Subcutaneous abdominal adipose tissue (tissue), 5 donors: ENCODE results near the gene TMEM101.
"Not testable (repeated sequence)": the region's sequence is repeated elsewhere in the genome, so short reads cannot be mapped to it uniquely, and the experiment has no call there.

Source experiments
- H3K27ac ChIP-seq: one replicate; pipeline ENCODE4 v1.7.0; 2013; ENCODE audit warnings: low read depth, mild to moderate bottlenecking, inconsistent platforms, low read length, moderate library complexity
- H3K27me3 ChIP-seq, 5 donors: one replicate each; pipeline ENCODE4 v1.7.0; 2013; ENCODE audit warnings: low read length in 5 of 5, inconsistent platforms in 1 of 5; ENCODE audit not compliant: control insufficient read depth in 5 of 5, insufficient read depth in 4 of 5
- H3K36me3 ChIP-seq, 5 donors: one replicate each; pipeline ENCODE4 v1.7.0; 2013; ENCODE audit warnings: low read length in 5 of 5; ENCODE audit not compliant: control insufficient read depth in 5 of 5, insufficient read depth in 5 of 5
- H3K4me1 ChIP-seq, 5 donors: one replicate each; pipeline ENCODE4 v1.7.0; 2013; ENCODE audit warnings: low read length in 5 of 5, mild to moderate bottlenecking in 3 of 5, moderate library complexity in 1 of 5; ENCODE audit not compliant: control insufficient read depth in 5 of 5, insufficient read depth in 5 of 5
- H3K4me3 ChIP-seq, 5 donors: one replicate each; pipeline ENCODE4 v1.7.0; 2013; ENCODE audit warnings: low read length in 5 of 5, low read depth in 1 of 5
- H3K9ac ChIP-seq, 5 donors: one replicate each; pipeline ENCODE4 v1.7.0; 2013; ENCODE audit warnings: low read length in 5 of 5, mild to moderate bottlenecking in 4 of 5, moderate library complexity in 3 of 5
- H3K9me3 ChIP-seq, 5 donors: one replicate each; pipeline ENCODE4 v1.7.0; 2013; ENCODE audit warnings: low read length in 5 of 5; ENCODE audit not compliant: control insufficient read depth in 5 of 5
- donor health status: healthy.
- donor health status: healthy.
- donor health status: healthy.
- donor health status: healthy.
- donor health status: healthy.

The TMEM101 gene

GRCh38 chr17:43962479-43962878 is 52.3 kb downstream of the TMEM101 start:
- no peak overlapping the region for H3K4me3 ChIP-seq
- H3K9ac ChIP-seq: no peak overlapping the region
- no peak overlapping the region for H3K27ac ChIP-seq
- H3K27me3 ChIP-seq: peaks cover 0 to 5% (median 4%) of the 10 kb centered on the region in 5 donors
- no peaks in the 10 kb centered on the region for H3K4me1 ChIP-seq
- H3K9me3 ChIP-seq: no peaks in the 10 kb centered on the region
- no peaks in the 10 kb centered on the region for H3K36me3 ChIP-seq

DNA sequence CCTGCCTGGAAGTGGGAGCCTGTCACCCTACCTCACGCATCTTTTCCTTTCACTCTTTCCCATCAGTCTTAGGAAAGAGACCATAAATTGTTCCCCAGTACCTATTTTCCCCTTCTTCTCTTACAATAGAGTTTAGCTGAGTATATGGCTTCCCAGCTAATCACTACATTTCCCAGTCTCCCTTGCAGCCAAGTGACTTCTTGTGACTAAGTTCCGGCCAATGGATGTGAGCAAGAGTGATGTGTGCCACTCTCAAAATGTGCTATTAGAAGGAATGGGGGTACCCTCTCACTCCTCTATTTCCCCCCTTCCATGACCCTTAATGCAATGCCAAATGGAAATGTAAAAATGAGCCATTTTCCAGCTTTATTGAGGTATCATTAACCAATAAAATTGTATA is 52.8 kb downstream of the TMEM101 start:
- Histone ChIP-seq H3K27ac (no peak overlapping the region), H3K9me3 (no peaks in the 10 kb centered on the region), H3K4me1 (no peaks in the 10 kb centered on the region), H3K4me3 (no peak overlapping the region), H3K36me3 (no peaks in the 10 kb centered on the region), H3K27me3 (peaks cover 0 to 5% (median 2%) of the 10 kb centered on the region in 5 donors), H3K9ac (no peak overlapping the region)

DNA sequence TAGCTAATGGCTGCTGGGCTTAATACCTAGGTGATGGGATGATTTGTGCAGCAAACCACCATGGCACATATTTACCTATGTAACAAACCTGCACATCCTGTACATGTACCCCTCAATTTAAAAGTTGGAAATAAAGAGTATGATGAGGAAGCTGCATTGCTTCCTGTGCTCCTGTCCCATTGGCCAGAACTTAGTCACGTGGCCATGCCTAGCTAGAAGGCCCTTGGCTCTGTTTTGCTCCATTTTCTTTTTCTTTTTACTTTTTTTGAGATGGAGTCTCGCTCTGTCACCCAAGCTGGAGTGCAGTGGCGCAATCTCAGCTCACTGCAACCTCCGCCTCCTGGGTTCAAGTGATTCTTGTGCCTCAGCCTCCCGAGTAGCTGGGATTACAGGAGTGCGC is 53.5 kb downstream of the TMEM101 start:
- H3K36me3 ChIP-seq, H3K27ac ChIP-seq, H3K9ac ChIP-seq, H3K9me3 ChIP-seq, H3K27me3 ChIP-seq, H3K4me3 ChIP-seq, H3K4me1 ChIP-seq: not testable (repeated sequence)
